GM19239 (cell line): ENCODE results near the gene LGR4.
A peak's percentile ranks its signal among the peaks of the same experiment; 100 is the strongest.
"Not testable (repeated sequence)": the region's sequence is repeated elsewhere in the genome, so short reads cannot be mapped to it uniquely, and the experiment has no call there.

ENCODE experiments used
- DNase-seq: peaks from one replicate; pipeline ENCODE4 v3.0.0; 2011; ENCODE audit warnings: low spot score; ENCODE audit not compliant: insufficient read length
- FAIRE-seq: peaks from 2 replicates; lab custom pipeline; 2011; peaks lifted over from hg19 to GRCh38; lab: Jason Lieb, UNC

Gene LGR4, protein sequence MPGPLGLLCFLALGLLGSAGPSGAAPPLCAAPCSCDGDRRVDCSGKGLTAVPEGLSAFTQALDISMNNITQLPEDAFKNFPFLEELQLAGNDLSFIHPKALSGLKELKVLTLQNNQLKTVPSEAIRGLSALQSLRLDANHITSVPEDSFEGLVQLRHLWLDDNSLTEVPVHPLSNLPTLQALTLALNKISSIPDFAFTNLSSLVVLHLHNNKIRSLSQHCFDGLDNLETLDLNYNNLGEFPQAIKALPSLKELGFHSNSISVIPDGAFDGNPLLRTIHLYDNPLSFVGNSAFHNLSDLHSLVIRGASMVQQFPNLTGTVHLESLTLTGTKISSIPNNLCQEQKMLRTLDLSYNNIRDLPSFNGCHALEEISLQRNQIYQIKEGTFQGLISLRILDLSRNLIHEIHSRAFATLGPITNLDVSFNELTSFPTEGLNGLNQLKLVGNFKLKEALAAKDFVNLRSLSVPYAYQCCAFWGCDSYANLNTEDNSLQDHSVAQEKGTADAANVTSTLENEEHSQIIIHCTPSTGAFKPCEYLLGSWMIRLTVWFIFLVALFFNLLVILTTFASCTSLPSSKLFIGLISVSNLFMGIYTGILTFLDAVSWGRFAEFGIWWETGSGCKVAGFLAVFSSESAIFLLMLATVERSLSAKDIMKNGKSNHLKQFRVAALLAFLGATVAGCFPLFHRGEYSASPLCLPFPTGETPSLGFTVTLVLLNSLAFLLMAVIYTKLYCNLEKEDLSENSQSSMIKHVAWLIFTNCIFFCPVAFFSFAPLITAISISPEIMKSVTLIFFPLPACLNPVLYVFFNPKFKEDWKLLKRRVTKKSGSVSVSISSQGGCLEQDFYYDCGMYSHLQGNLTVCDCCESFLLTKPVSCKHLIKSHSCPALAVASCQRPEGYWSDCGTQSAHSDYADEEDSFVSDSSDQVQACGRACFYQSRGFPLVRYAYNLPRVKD

DNA sequence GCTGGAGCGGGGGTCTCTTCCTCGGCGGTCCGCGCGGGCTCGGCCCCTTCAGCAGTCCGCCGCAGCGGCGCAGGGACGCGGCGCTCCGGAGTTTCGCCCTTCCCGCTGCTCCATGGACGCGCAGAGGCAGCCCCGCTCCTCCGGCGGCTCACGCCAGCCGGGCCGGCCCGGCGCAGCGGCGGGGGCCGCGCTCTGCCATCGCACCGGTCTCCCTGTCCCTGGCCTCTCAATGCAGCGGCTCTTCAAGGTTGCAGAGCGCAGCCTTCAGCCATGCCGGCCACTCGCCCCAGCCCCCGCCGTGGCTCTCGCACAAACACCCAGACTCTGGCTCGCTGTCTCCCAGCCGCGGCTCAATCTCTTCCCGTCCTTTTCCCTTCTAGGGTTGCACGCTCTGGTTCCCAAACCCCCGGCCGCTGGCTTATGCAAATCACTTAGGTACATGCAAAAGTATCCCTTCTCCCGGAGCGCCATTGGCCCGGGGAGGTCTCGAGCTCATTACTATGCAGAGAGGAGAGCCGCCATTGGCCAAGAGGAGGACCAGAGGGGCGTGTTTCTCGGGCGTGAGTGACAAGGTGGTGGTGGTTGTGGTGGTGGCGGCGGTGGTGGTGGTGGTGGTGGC, at the start of gene LGR4:
Gene LGR4, minus strand, starts transcription at position 393 of the 619 bp plus-strand sequence. CDS start 488 bp downstream, outside the sequence.
- DNase-seq = peak; percentile 29
- no peak for FAIRE-seq

DNA sequence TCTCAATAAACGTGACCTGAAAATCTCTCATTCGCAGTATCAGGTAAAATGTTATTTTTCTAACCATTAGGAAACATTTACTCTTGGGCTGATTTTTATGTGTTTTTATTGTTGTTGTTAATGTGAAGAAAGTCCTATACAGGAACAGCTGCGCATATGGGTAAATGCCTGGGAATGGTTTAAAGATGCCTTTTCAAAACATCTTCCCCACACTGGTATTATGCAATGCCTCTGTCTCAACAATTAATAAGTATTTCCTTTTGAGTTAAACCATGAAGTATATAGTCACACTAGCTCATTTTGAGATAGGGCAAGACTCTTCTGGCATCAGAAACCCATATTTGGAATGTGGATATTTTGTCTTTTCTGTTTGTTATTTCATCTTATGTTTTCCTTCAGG, 47.6 kb upstream of the LGR4 start:
- DNase-seq = no peak
- FAIRE-seq = no peak

DNA sequence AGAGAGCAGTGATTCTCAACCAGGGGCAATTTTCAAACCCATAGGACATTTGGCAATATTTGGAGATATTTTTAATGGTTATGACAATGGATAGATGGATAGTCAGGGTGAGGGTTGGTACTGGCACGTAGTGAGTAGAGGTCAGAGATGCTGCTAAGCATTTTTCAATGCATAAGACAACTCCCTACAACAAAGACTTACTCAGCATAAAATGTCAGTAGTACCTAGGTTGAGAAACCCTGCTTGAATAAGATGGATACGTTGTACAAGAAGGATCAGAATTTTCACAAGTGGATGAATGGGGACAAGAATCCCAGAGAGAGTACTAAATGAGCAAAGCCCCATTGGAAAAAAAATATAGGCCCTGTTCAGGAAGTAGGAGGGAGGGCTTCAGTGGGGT, 45.9 kb upstream of the LGR4 start:
- DNase-seq (no peak), FAIRE-seq (no peak)

DNA sequence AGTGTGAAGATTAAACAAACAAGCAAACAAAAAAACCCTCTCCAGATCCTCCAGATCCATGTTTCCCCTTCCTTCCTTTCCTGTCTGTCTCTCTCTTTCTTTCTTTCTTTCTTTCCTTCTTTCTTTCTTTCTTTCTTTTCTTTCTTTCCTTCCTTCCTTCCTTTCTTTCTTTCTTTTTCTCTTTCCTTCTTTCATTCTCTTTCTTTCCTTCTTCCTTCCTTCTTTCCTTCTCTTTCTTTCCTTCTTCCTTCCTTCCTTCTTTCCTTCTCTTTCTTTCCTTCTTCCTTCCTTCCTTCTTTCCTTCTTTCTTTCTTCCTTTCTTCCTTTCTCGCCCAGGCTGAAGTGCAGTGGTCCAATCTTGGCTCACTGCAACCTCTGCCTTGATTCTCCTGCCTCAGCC, 44.9 kb upstream of the LGR4 start:
- not testable (repeated sequence) for DNase-seq

DNA sequence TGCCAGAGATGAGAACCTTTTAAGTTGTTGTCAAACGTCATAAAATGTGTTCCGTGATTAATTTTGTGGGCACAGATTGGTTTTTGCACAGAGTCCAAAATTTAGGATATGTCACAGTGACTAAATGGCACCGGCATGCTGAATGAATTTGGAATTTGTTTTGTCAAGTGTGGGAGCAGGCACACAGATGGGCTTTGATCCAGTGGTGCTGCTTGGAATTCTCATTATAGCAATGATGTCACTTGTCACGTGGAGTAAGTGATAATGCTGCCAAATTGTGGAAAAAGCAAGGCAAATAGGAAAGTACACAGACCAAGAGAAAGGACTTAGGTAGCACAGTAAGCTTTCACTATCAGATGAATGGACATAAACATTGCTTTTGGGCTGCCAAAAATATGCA, 42.0 kb upstream of the LGR4 start:
- no peak for FAIRE-seq
- DNase-seq = no peak

More for the DNA sequence above, 44.9 kb upstream of the LGR4 start:
- FAIRE-seq = not testable (repeated sequence)

DNA sequence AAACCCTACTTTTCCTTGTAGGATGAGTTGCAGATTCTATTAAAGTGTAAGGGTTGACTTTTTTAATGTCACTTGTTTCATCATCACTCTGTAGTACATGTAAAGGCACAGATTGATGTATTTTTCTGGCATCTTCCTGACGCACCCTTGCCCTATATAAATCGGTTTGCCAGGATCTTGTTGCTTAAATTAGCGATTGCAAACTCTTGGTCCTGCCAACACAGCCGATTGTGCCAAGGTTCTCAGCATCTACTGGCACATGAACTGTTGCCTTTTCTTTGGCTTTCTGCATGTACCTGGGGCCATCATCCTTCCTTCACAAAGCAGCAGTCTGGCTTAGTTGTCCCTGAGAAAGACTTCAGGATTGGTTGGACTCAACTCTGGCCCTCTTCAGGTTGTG, 41.5 kb upstream of the LGR4 start:
- FAIRE-seq (no peak), DNase-seq (no peak)

DNA sequence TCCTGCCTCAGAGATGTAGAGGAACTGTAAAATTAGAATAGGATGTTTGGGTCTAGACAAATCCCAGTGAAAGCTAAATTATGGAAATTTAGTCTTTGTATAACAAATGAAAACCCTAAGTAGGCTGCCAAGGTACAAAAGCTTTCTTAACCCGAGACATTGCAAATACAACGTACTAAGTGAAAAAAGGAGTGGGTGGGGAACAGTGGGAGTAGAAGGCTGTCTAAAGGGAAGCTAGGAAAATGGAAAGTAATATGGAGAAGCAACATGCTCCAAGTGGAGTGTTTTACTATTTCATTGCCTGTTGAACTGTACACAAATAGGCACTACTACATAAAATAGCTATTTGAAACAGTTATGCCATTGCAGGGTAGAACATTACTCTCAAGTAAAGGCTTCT, 40.8 kb upstream of the LGR4 start:
- no peak for DNase-seq
- no peak for FAIRE-seq

DNA sequence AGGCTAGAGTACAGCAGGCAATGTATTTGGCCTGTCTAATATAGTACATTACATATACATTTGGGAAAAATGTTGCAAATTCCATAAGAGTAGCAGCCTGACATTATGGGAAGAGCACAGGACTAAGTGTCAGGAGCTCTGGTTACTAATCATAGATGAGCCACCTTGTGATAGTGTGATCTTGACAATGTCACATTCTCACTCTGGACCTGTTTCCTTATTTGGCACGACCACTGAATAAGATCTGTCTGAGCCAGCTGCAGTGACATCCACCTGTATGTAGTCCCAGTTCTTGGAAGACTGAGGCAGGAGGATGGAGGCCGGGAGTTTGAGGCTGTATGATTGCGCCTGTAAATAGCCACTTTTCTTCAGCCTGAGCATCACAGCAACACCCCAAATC, 39.6 kb upstream of the LGR4 start:
- no peak for DNase-seq
- FAIRE-seq = no peak

DNA sequence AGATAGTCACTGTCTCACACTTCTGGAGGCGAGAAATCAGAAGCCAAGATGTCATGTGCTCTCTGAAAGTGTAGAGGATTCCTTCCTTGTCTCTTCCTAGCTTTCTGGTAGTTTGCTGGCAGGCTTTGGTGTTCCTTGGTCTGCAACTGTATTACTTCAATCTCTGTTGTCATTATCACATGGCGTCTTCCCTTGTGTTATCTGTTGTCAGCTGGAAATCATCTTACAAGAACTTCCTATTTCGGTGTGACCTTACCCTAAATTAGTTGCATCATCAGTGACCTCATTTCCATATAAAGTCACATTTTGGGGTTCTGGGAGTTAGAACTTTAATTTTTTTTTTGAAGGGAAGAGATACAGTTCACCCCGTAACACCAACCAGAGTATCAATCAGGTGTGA, 37.3 kb upstream of the LGR4 start:
- DNase-seq = no peak
- no peak for FAIRE-seq

DNA sequence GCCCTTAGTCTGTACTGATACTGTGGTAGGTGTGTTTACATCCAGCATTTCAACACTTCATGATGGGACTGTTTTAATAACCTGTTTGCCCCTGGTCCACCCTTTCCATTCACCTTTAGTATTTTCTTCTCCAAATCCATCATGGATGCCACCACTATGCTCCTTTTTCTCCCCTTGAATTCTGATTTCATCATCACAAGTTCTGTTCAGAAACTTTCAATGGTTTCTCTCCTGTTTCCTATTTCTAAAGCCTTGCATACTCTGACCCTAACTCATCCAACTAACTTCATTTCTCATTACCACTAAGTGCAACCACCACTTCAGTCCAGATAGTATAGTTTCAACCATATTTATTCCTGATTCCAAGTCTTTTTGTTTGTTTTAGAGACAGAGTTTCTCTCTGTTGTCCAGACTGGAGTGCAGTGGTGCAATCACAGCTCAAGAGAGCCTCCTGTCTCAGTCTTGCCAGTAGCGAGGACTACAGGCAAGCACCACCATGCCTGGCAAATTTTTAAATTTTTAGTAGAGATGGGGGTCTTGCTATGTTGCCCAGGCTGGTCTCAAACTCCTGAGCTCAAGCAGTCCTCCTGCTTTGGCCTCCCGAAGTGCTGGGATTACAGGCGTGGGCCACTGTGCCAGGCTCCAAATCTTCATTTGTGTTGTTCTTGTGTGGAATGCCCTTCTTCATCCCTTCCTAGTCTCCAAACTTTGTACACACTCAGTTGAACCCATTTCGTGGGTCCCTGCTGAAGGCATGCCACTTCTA, 35.1 kb upstream of the LGR4 start:
- FAIRE-seq (peak; percentile 14), DNase-seq (no peak)

DNA sequence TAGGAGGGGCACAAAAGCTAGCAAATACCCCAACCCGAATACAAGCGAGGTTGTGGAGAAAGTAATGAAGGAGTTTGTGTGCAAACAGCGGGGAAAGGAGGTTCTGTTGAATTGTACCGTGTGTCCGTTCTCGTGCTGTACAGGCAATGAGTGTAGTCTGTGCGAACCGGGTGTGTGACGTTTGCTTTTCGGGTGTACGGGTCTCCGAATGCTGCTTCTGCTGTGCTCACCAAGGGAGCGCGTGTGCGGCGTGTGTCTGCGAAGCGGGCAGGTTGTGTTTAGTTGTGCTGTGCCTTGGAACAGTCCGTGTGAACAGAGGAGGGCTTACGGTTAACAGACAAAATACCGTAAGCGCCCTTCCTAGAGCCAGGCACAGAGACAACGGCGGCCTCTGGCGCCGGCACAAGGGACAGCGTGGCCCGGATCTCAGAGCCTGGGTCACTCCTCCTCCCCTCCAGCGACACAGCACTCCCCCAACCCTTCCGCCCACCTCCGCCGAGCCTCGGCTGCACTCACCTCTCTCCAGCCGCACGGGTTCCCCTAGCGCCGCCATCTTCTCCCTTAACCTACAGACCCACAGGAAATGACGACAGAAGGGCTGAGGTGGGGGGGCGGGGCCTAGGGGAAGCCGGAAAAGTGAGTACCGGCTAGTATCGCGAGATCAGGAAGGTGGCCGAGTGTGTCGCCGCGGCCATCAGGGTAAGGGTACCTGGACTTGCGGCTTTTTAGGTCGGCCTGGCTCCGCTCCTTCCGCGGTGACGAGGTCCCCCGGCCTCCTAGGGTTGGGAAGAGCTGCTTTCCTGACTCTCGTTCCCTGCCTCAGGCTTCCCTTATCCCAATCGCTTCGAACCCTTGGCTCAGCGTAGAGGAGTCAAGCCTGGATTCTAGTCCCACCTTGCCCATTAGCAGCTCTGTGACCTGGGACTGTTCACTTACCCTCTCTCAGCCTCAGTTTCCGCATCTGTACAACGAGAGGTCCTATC, 33.9 kb upstream of the LGR4 start, which contains the start of gene LIN7C:
Gene LIN7C, minus strand, starts transcription at position 570 of the 983 bp plus-strand sequence. Its CDS starts 17 bp downstream, at position 553.
- DNase-seq = peak; percentile 74
- FAIRE-seq = peak; percentile 86

DNA sequence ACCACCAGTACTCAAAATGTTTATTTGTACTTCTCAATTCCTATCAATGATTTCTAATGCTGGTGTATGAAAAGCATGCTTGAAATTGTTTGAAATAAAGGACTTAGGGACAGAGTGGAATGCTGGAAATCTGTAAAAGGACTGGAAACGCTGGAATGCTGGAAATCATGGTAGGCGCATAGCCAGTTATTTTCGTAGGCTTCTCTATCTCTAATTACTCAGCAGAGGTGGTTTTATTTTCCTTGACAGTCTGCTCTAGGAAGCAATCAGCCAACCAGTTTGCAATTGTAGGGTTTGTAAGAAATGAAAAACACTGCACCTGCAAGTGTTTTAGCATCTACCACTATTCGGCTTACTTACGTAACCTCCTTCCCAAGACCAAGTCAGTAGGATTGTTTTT, 33.2 kb upstream of the LGR4 start:
- FAIRE-seq = peak; percentile 18
- DNase-seq = no peak

DNA sequence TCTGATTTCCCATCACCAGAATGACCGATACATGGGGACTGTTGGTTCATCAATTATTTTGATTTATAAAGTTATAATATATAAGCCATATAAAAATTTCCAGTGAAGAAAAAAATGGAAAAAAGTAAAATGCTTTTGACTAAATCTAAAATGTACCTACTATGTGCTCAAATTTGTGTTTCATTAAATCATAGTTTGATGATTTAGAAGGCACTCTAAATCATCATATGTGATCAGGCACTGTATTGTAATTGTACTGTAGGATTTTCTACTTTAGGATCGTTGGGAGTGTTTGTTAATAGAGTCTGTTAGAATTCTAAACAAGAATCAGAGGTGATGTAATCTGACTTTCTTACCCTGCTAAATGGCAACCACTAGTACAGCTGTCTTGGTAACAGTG, 31.6 kb upstream of the LGR4 start:
- no peak for DNase-seq
- FAIRE-seq = no peak

DNA sequence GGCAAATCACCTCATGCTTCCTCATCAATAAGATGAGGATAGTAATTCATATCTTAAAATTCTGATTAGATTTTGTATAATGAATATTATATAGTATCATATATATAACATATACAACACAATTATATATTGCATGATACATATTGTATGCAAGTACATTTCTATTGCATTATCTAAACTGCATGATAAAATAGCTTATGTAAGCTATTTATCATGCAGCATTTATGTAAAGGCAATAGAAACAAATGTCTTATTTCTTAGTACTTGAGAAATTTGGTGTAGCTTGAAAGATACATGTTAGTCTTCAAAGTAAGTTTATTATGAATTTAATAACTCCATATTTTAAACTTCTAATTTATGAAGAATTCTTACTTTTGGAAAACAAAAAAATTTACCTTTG, 28.5 kb upstream of the LGR4 start:
- DNase-seq (no peak), FAIRE-seq (no peak)

DNA sequence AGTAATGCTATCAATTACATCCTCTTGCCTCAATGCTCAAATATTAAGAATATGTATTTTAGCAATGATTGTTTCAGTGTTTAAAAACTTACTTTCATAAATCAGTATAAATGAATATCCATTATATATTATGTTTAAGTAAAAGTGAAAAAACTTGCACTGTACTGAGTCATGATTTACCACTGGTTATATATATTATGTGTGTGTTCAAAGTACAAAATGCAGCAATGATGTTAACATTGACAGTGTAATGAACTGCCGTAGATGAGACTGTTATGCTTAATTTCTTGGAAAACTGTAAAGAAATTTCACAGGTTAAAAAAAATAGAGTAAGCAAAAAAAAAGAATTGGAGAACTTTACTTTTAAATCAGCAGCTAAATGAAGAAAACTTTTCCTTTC, 25.3 kb upstream of the LGR4 start:
- FAIRE-seq (no peak), DNase-seq (no peak)

DNA sequence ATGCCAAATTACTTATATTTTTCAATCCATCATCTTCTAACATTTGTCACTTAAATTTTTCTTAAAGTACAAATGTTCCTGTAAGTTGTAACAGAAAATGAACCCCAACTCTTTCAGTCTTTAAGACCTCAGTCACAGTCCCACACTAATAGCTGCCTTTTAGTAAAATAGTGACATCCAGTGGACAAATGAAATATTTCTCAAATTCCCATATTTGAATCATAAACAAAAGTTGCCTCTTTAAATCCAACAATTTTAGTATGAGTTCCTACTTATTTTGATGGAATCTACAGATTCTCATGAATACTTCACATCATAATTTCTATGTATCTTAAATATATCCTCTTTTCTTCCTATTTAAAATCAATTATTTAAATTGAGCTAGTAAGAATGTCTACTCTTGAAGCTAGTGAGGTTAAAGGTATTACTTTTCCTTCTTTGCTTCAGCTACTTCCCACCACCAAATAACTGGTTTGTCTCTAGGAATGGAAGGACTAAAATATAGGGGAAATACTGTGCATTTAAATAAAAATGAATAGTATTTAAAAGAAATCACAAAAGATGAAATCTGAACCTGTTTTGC, 24.8 kb upstream of the LGR4 start:
- no peak for DNase-seq
- peak; percentile 73 for FAIRE-seq

DNA sequence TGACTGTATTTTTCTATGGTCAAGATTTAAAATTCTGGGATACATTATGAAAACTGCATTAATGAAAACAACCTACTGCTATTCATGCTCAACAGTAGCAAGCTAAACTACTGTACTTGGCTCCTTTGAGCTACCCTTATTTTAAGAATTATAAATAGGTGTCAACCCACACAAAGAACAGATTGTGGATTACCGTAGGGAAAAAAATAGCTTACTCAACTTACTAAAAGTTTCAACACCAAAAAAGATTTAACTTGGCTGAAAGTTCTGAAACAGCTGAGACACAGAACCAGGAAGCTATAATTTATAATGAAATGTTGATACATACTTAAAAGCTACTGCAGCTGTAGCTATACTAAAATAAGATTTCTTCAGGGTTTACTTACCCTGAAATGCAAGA, 23.9 kb upstream of the LGR4 start:
- no peak for FAIRE-seq
- no peak for DNase-seq

DNA sequence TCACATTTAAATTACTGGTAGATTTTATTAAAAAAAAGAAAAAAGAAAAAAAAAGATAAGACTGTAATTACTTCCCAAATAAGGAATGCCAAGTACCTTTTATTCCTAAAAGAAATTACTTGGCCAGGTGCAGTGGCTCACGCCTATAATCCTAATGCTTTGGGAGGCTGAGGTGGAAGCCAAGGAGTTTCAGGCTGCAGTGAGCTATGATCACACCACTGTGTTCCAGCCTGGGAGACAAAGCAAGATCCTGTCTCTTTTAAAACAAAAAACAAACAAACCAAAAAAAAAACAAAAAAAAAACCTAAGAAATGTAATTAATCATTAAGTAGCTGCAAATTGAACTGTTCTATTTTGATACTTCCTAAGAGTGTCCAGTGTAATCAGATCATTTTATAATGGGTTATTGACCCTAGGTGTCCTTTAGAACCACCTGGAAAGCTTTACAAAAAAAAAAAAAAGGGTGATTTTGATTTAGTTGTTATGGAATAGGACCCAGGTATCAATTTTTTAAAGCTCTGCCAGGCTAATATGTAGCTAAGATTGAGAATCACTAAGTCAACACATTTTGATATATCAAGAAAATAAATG, 23.2 kb upstream of the LGR4 start:
- no peak for FAIRE-seq
- no peak for DNase-seq
